ENCODE data around the gene CDC42BPB.

The CDC42BPB gene

GRCh38 chr14:102948698-102949061 is 108.7 kb downstream of the CDC42BPB start:
- H3K9me3 ChIP-seq (replicated peaks in 1 of 2; ENCODE audit: control insufficient read depth in 2 of 2, insufficient read depth in 1 of 2, low read depth in 1 of 2, low read length in 2 of 2) = no peaks in the 10 kb centered on the region
- peaks cover 61 to 93% of the 10 kb centered on the region in 2 donors for H3K36me3 ChIP-seq (replicated peaks in 1 of 2; ENCODE audit: control insufficient read depth in 2 of 2, insufficient read depth in 2 of 2, low read length in 2 of 2)
- no peak overlapping the region for H3K27ac ChIP-seq (replicated peaks; ENCODE audit: low read length)
- no peak overlapping the region for H3K23ac ChIP-seq (ENCODE audit: low read depth, low read length, poor library complexity)
- no peaks in the 10 kb centered on the region for H3K27me3 ChIP-seq (ENCODE audit: control insufficient read depth in 3 of 3, insufficient read depth in 3 of 3, low read depth in 1 of 3, low read length in 3 of 3)
- no peak overlapping the region for H2AK5ac ChIP-seq (ENCODE audit: low read depth, low read length)
- no peak overlapping the region for H2AFZ ChIP-seq (ENCODE audit: low read length)
- peak overlapping the region; percentile 48 for H3K18ac ChIP-seq (ENCODE audit: low read length)
- H4K91ac ChIP-seq (ENCODE audit: low read depth, low read length, poor library complexity) = no peak overlapping the region
- H3K4me2 ChIP-seq (ENCODE audit: insufficient read depth, low read length, poor library complexity, severe bottlenecking) = no peak overlapping the region
- no peak overlapping the region for H3K4ac ChIP-seq (ENCODE audit: low read length)
- no peak overlapping the region for H2BK120ac ChIP-seq (ENCODE audit: low read depth, low read length)
- no peak overlapping the region for H2BK5ac ChIP-seq (ENCODE audit: low read length)
- no peak overlapping the region for H3K9ac ChIP-seq (ENCODE audit: low read depth, low read length, poor library complexity)
- H2BK12ac ChIP-seq (ENCODE audit: low read length) = no peak overlapping the region
- peaks cover 0 to 3% of the 10 kb centered on the region in 2 donors for H3K4me1 ChIP-seq (ENCODE audit: control insufficient read depth in 2 of 2, insufficient read depth in 1 of 2, low read depth in 1 of 2, low read length in 2 of 2)
- peaks cover 3% of the 10 kb centered on the region for H3K79me1 ChIP-seq (ENCODE audit: low read depth, low read length)
- no peak overlapping the region for H4K8ac ChIP-seq (ENCODE audit: low read depth, low read length)
- DNase-seq (ENCODE audit: low spot score) = no peak
- H2BK15ac ChIP-seq (ENCODE audit: low read length) = no peak overlapping the region
- H3K4me3 ChIP-seq (ENCODE audit: low read length in 2 of 2) = no peak overlapping the region
- WGBS, 2 donors (ENCODE audit: extremely low coverage in 2 of 2, insufficient read length in 2 of 2, insufficient replicate concordance in 1 of 2) = no CpG with 5 or more reads among the region's 9 CpGs
- H3K14ac ChIP-seq (ENCODE audit: low read length) = no peak overlapping the region

- Histone ChIP-seq H2BK15ac (ENCODE audit: low read length) (no peak overlapping the region), H2AFZ (ENCODE audit: low read length) (no peak overlapping the region), H4K8ac (ENCODE audit: low read depth, low read length) (no peak overlapping the region), H3K79me1 (ENCODE audit: low read depth, low read length) (peaks cover 3% of the 10 kb centered on the region), H3K27me3 (ENCODE audit: control insufficient read depth in 3 of 3, insufficient read depth in 3 of 3, low read depth in 1 of 3, low read length in 3 of 3) (no peaks in the 10 kb centered on the region), H3K4me3 (ENCODE audit: low read length in 2 of 2) (no peak overlapping the region), H2AK5ac (ENCODE audit: low read depth, low read length) (no peak overlapping the region), H3K18ac (ENCODE audit: low read length) (no peak overlapping the region), H3K9ac (ENCODE audit: low read depth, low read length, poor library complexity) (no peak overlapping the region), H3K9me3 (replicated peaks in 1 of 2; ENCODE audit: control insufficient read depth in 2 of 2, insufficient read depth in 1 of 2, low read depth in 1 of 2, low read length in 2 of 2) (no peaks in the 10 kb centered on the region), H2BK12ac (ENCODE audit: low read length) (no peak overlapping the region), H3K4me2 (ENCODE audit: insufficient read depth, low read length, poor library complexity, severe bottlenecking) (no peak overlapping the region), H3K36me3 (replicated peaks in 1 of 2; ENCODE audit: control insufficient read depth in 2 of 2, insufficient read depth in 2 of 2, low read length in 2 of 2) (peaks cover 61 to 91% of the 10 kb centered on the region in 2 donors), H2BK120ac (ENCODE audit: low read depth, low read length) (no peak overlapping the region), H3K27ac (replicated peaks; ENCODE audit: low read length) (no peak overlapping the region), H3K4ac (ENCODE audit: low read length) (no peak overlapping the region), H3K14ac (ENCODE audit: low read length) (no peak overlapping the region), H3K4me1 (ENCODE audit: control insufficient read depth in 2 of 2, insufficient read depth in 1 of 2, low read depth in 1 of 2, low read length in 2 of 2) (peaks cover 0 to 3% of the 10 kb centered on the region in 2 donors), H2BK5ac (ENCODE audit: low read length) (no peak overlapping the region), H4K91ac (ENCODE audit: low read depth, low read length, poor library complexity) (no peak overlapping the region), H3K23ac (ENCODE audit: low read depth, low read length, poor library complexity) (peak overlapping the region; percentile 31)
- WGBS, 2 donors (ENCODE audit: extremely low coverage in 2 of 2, insufficient read length in 2 of 2, insufficient replicate concordance in 1 of 2) = no CpG with 5 or more reads among the region's 27 CpGs
- no peak for DNase-seq (ENCODE audit: low spot score)
Measured at GRCh38 chr14:102947321-102948103, 109.8 kb downstream of the CDC42BPB start.

DNA sequence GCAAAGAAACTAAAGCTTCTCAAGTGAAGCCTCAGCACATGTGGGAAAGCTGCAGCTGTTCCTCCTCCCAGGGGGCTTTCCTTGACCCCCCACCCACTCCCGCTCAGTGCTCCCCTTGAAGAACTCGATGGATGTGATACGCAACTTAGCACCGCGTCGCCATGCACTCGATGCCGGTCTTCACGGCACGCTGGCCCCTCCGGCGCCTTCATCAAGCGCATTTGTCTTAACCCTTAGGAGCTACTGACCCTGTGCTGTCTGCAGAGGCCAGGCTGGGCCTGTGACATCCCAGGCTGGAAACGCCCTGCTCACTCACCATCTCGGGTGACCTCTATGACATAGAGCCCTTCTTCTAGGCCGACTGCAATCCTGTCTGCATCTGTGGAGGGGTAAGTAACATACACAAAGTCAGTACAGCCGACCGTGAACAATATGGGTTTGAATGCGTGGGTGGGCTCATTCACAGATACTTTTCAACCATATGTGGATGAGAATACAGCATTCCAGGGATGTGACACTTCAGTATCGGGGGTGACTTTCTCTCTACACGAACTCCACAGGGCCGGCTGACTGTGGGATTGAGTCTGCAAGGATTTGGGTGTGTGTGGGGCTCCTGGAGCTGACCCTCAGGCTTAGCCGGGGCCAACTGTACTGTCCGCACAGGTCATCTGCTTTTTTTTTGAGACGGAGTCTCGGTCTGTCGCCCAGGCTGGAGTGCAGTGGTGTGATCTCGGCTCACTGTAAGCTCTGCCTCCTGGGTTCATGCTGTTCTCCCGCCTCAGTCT is 111.8 kb downstream of the CDC42BPB start:
- DNase-seq (ENCODE audit: low spot score) = no peak
- Histone ChIP-seq H2BK15ac (ENCODE audit: low read length) (no peak overlapping the region), H3K27me3 (ENCODE audit: control insufficient read depth in 3 of 3, insufficient read depth in 3 of 3, low read depth in 1 of 3, low read length in 3 of 3) (no peaks in the 10 kb centered on the region), H3K23ac (ENCODE audit: low read depth, low read length, poor library complexity) (no peak overlapping the region), H4K91ac (ENCODE audit: low read depth, low read length, poor library complexity) (no peak overlapping the region), H3K9ac (ENCODE audit: low read depth, low read length, poor library complexity) (no peak overlapping the region), H2AFZ (ENCODE audit: low read length) (no peak overlapping the region), H3K27ac (replicated peaks; ENCODE audit: low read length) (no peak overlapping the region), H3K4ac (ENCODE audit: low read length) (no peak overlapping the region), H3K79me1 (ENCODE audit: low read depth, low read length) (peaks cover 3% of the 10 kb centered on the region), H3K4me1 (ENCODE audit: control insufficient read depth in 2 of 2, insufficient read depth in 1 of 2, low read depth in 1 of 2, low read length in 2 of 2) (no peaks in the 10 kb centered on the region), H3K18ac (ENCODE audit: low read length) (no peak overlapping the region), H3K4me2 (ENCODE audit: insufficient read depth, low read length, poor library complexity, severe bottlenecking) (no peak overlapping the region), H2AK5ac (ENCODE audit: low read depth, low read length) (no peak overlapping the region), H3K36me3 (replicated peaks in 1 of 2; ENCODE audit: control insufficient read depth in 2 of 2, insufficient read depth in 2 of 2, low read length in 2 of 2) (peaks cover 63 to 91% of the 10 kb centered on the region in 2 donors), H2BK12ac (ENCODE audit: low read length) (no peak overlapping the region), H3K9me3 (replicated peaks in 1 of 2; ENCODE audit: control insufficient read depth in 2 of 2, insufficient read depth in 1 of 2, low read depth in 1 of 2, low read length in 2 of 2) (no peaks in the 10 kb centered on the region), H2BK120ac (ENCODE audit: low read depth, low read length) (no peak overlapping the region), H3K14ac (ENCODE audit: low read length) (no peak overlapping the region), H4K8ac (ENCODE audit: low read depth, low read length) (no peak overlapping the region), H3K4me3 (ENCODE audit: low read length in 2 of 2) (no peak overlapping the region), H2BK5ac (ENCODE audit: low read length) (no peak overlapping the region)
- WGBS, 2 donors (ENCODE audit: extremely low coverage in 2 of 2, insufficient read length in 2 of 2, insufficient replicate concordance in 1 of 2) = no CpG with 5 or more reads among the region's 29 CpGs

All from neuronal stem cell (in vitro differentiated cells).